ENCODE results near the gene SPHK1.

- TF ChIP-seq, protein P1, sequence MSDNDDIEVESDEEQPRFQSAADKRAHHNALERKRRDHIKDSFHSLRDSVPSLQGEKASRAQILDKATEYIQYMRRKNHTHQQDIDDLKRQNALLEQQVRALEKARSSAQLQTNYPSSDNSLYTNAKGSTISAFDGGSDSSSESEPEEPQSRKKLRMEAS (IDR thresholded peaks at IDR 0.05): no peak
- TF ChIP-seq FOXM1 (IDR thresholded peaks at IDR 0.05; ENCODE audit: borderline replicate concordance, low read depth): no peak
- no peak for TF ChIP-seq RAD21 (IDR thresholded peaks at IDR 0.05; ENCODE audit: low read depth)
- no peak for TF ChIP-seq YY1 (IDR thresholded peaks at IDR 0.05; ENCODE audit: low read depth)
- no peak for TF ChIP-seq TEAD4 (IDR thresholded peaks at IDR 0.05)
- no peak for TF ChIP-seq EP300 (IDR thresholded peaks at IDR 0.05; ENCODE audit: borderline replicate concordance)
- no peak for TF ChIP-seq CREB1 (IDR thresholded peaks at IDR 0.05; ENCODE audit: low read depth)
- no peak for TF ChIP-seq EGR1 (IDR thresholded peaks at IDR 0.05)
- no peak for TF ChIP-seq TAF1 (IDR thresholded peaks at IDR 0.05; ENCODE audit: low read depth)
- no peak for TF ChIP-seq REST (IDR thresholded peaks at IDR 0.05; ENCODE audit: low read depth)
- TF ChIP-seq TCF12 (IDR thresholded peaks at IDR 0.05; ENCODE audit: low read depth): no peak
These were observed 30.2 kb downstream of the SPHK1 start for GRCh38 chr17:76414334-76415295.

All from Ishikawa (cell line).